ENCODE results near the gene AFG1L. TPM values are rescaled to one million over a fixed set of nuclear protein-coding genes. Genes with fewer than 3 reads are reported as not detected.

Gene AFG1L
- total RNA-seq, 2 donors from 2014 or later = 10.5 to 11.1 TPM

GRCh38 chr6:108482559-108482958 is 187.7 kb downstream of the AFG1L start:
- 85 to 100% methylated on average over 1 to 2 of the region's 2 CpGs for WGBS, 2 experiments (ENCODE audit: insufficient coverage in 1 of 2, insufficient read length in 1 of 2)
- H3K4me1 Mint-ChIP-seq = no peaks in the 10 kb centered on the region
- DNase-seq = no peak
- H3K27me3 ChIP-seq (ENCODE audit: control insufficient read depth, insufficient read depth, low read length, poor library complexity, severe bottlenecking) = no peaks in the 10 kb centered on the region
- no peaks in the 10 kb centered on the region for H3K9me3 ChIP-seq (ENCODE audit: control insufficient read depth, low read length)
- H3K4me1 ChIP-seq (ENCODE audit: control insufficient read depth, insufficient read depth, low read length) = no peaks in the 10 kb centered on the region
- no peak overlapping the region for H3K4me3 Mint-ChIP-seq
- no peak overlapping the region for H3K9ac ChIP-seq (ENCODE audit: extremely low read depth, low read length, poor library complexity, severe bottlenecking)
- H3K36me3 Mint-ChIP-seq (ENCODE audit: low read depth) = no peaks in the 10 kb centered on the region
- H3K36me3 ChIP-seq (ENCODE audit: control insufficient read depth, insufficient read depth, low read length) = no peaks in the 10 kb centered on the region
- H3K27me3 Mint-ChIP-seq (ENCODE audit: insufficient read depth) = no peaks in the 10 kb centered on the region
- TF ChIP-seq, protein P1, sequence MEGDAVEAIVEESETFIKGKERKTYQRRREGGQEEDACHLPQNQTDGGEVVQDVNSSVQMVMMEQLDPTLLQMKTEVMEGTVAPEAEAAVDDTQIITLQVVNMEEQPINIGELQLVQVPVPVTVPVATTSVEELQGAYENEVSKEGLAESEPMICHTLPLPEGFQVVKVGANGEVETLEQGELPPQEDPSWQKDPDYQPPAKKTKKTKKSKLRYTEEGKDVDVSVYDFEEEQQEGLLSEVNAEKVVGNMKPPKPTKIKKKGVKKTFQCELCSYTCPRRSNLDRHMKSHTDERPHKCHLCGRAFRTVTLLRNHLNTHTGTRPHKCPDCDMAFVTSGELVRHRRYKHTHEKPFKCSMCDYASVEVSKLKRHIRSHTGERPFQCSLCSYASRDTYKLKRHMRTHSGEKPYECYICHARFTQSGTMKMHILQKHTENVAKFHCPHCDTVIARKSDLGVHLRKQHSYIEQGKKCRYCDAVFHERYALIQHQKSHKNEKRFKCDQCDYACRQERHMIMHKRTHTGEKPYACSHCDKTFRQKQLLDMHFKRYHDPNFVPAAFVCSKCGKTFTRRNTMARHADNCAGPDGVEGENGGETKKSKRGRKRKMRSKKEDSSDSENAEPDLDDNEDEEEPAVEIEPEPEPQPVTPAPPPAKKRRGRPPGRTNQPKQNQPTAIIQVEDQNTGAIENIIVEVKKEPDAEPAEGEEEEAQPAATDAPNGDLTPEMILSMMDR (conservative IDR thresholded peaks at IDR 0.05) = no peak
- H3K27ac Mint-ChIP-seq = no peak overlapping the region
- no peak overlapping the region for H3K4me3 ChIP-seq (ENCODE audit: low read length)
- no peaks in the 10 kb centered on the region for H3K9me3 Mint-ChIP-seq
- no peak overlapping the region for H3K27ac ChIP-seq (ENCODE audit: low read depth, low read length)

- no peaks in the 10 kb centered on the region for H3K27me3 ChIP-seq (ENCODE audit: control insufficient read depth, insufficient read depth, low read length, poor library complexity, severe bottlenecking)
- Mint-ChIP-seq H3K27ac (no peak overlapping the region), H3K4me1 (no peaks in the 10 kb centered on the region), H3K4me3 (no peak overlapping the region), H3K36me3 (ENCODE audit: low read depth) (no peaks in the 10 kb centered on the region), H3K9me3 (no peaks in the 10 kb centered on the region), H3K27me3 (ENCODE audit: insufficient read depth) (no peaks in the 10 kb centered on the region)
- no peaks in the 10 kb centered on the region for H3K36me3 ChIP-seq (ENCODE audit: control insufficient read depth, insufficient read depth, low read length)
- H3K9me3 ChIP-seq (ENCODE audit: control insufficient read depth, low read length) = no peaks in the 10 kb centered on the region
- no peak overlapping the region for H3K27ac ChIP-seq (ENCODE audit: low read depth, low read length)
- no peak overlapping the region for H3K9ac ChIP-seq (ENCODE audit: extremely low read depth, low read length, poor library complexity, severe bottlenecking)
- TF ChIP-seq, protein P1 (conservative IDR thresholded peaks at IDR 0.05) = no peak
- H3K4me1 ChIP-seq (ENCODE audit: control insufficient read depth, insufficient read depth, low read length) = no peaks in the 10 kb centered on the region
- 94 to 100% methylated on average over 1 of the region's 1 CpG for whole genome bisulfite sequencing, 2 experiments (ENCODE audit: insufficient coverage in 1 of 2, insufficient read length in 1 of 2)
- H3K4me3 ChIP-seq (ENCODE audit: low read length) = no peak overlapping the region
- DNase-seq = no peak
These were observed 189.2 kb downstream of the AFG1L start for GRCh38 chr6:108484016-108484415.

GRCh38 chr6:108489699-108490098 is 194.8 kb downstream of the AFG1L start:
- Mint-ChIP-seq H3K4me1 (no peaks in the 10 kb centered on the region), H3K4me3 (no peak overlapping the region), H3K27ac (no peak overlapping the region), H3K36me3 (ENCODE audit: low read depth) (no peaks in the 10 kb centered on the region), H3K27me3 (ENCODE audit: insufficient read depth) (no peaks in the 10 kb centered on the region), H3K9me3 (no peaks in the 10 kb centered on the region)
- Histone ChIP-seq H3K27me3 (ENCODE audit: control insufficient read depth, insufficient read depth, low read length, poor library complexity, severe bottlenecking) (no peaks in the 10 kb centered on the region), H3K4me1 (ENCODE audit: control insufficient read depth, insufficient read depth, low read length) (no peaks in the 10 kb centered on the region), H3K9me3 (ENCODE audit: control insufficient read depth, low read length) (no peaks in the 10 kb centered on the region), H3K4me3 (ENCODE audit: low read length) (no peak overlapping the region), H3K36me3 (ENCODE audit: control insufficient read depth, insufficient read depth, low read length) (no peaks in the 10 kb centered on the region), H3K27ac (ENCODE audit: low read depth, low read length) (no peak overlapping the region), H3K9ac (ENCODE audit: extremely low read depth, low read length, poor library complexity, severe bottlenecking) (no peak overlapping the region)
- TF ChIP-seq, protein P1 (conservative IDR thresholded peaks at IDR 0.05) = no peak
- WGBS, 2 experiments (ENCODE audit: insufficient coverage in 1 of 2, insufficient read length in 1 of 2) = 91 to 100% methylated on average over 2 to 5 of the region's 5 CpGs
- no peak for DNase-seq

Measured in endodermal cell (in vitro differentiated cells).